ENCODE data around the gene ARPC1B. TPM values are rescaled to one million over a fixed set of nuclear protein-coding genes. Genes with fewer than 3 reads are reported as not detected.
"Not testable (repeated sequence)": the region's sequence is repeated elsewhere in the genome, so short reads cannot be mapped to it uniquely, and the experiment has no call there.

The ARPC1B gene
- total and polyA plus RNA-seq, 2 experiments from 2014 or later = 485 to 599 TPM

- H3K27ac ChIP-seq = no peak overlapping the region
- no peaks in the 10 kb centered on the region for H3K27me3 ChIP-seq (replicated peaks; ENCODE audit: insufficient read depth)
- no peak for TF ChIP-seq EZH2 (IDR thresholded peaks at IDR 0.05; ENCODE audit: insufficient read depth, poor library complexity, severe bottlenecking)
- no peak for TF ChIP-seq EZH2phosphoT487 (IDR thresholded peaks at IDR 0.05; ENCODE audit: insufficient read depth, low read depth)
- H4K20me1 ChIP-seq (ENCODE audit: insufficient read depth) = no peaks in the 10 kb centered on the region
- H3K4me3 ChIP-seq = no peak overlapping the region
- DNase-seq = no peak
- H2AFZ ChIP-seq = no peak overlapping the region
- no peaks in the 10 kb centered on the region for H3K9me2 ChIP-seq (ENCODE audit: insufficient read depth)
- H3K4me1 ChIP-seq (ENCODE audit: insufficient read depth) = no peaks in the 10 kb centered on the region
- peaks cover 3% of the 10 kb centered on the region; the same call in 1 of the 2 replicates for H3K36me3 ChIP-seq (ENCODE audit: low read depth)
- in situ Hi-C loops (cut with MboI) = no loop called here
- peaks cover 16% of the 10 kb centered on the region for H3F3A ChIP-seq (ENCODE audit: insufficient read depth)
- H3K9me3 ChIP-seq (ENCODE audit: low read depth) = no peaks in the 10 kb centered on the region
- no peaks in the 10 kb centered on the region for H3K79me2 ChIP-seq (ENCODE audit: insufficient read depth)
- no peak overlapping the region for H3K4me2 ChIP-seq (ENCODE audit: unreplicated experiment)
- no peak overlapping the region for H3K9ac ChIP-seq
- 94 to 95% methylated on average over 24 of the region's 24 CpGs for WGBS, 2 experiments (ENCODE audit: low coverage in 1 of 2, low lambda C conversion rate in 2 of 2, missing lambda C conversion rate in 2 of 2)
Measured at GRCh38 chr7:99424932-99425730, 50.6 kb downstream of the ARPC1B start.

DNA sequence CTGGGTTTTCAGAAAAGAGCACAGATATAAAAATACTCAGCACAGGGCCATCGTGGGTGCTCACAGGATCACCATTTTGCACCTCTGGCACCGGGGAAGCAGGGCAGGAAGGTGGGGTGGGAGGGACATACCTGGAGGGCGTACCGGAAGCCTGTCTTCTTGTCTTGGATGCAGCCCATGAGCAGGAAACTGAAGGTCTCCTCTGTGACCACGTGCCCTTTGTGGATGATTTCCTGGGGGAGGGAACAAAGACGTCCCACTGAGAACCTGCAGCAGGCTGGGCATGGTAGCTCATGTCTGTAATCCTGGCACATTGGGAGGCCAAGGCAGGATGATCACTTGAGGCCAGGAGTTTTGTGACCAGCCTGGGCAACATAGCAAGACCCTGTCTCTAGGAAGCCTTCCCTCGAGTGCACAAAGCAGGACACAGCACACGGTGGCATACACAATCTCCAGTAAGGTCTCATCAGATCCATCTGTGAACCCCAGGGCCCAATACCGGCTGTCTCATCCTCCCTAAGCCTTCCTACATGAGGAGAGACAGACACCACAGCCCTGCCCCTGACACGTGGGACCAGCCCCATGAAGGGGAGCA is 54.5 kb downstream of the ARPC1B start:
- Histone ChIP-seq H3K4me1 (ENCODE audit: insufficient read depth) (no peaks in the 10 kb centered on the region), H3K4me3 (no peak overlapping the region), H3K27me3 (replicated peaks; ENCODE audit: insufficient read depth) (no peaks in the 10 kb centered on the region), H4K20me1 (ENCODE audit: insufficient read depth) (no peaks in the 10 kb centered on the region), H3K79me2 (ENCODE audit: insufficient read depth) (no peaks in the 10 kb centered on the region), H3K36me3 (ENCODE audit: low read depth) (peaks cover 8% of the 10 kb centered on the region; the same call in 1 of the 2 replicates), H3K9me3 (ENCODE audit: low read depth) (no peaks in the 10 kb centered on the region), H3F3A (ENCODE audit: insufficient read depth) (no peaks in the 10 kb centered on the region), H3K9ac (no peak overlapping the region), H3K4me2 (ENCODE audit: unreplicated experiment) (no peak overlapping the region), H3K9me2 (ENCODE audit: insufficient read depth) (no peaks in the 10 kb centered on the region), H2AFZ (no peak overlapping the region), H3K27ac (no peak overlapping the region)
- TF ChIP-seq EZH2 (IDR thresholded peaks at IDR 0.05; ENCODE audit: insufficient read depth, poor library complexity, severe bottlenecking) = no peak
- no peak for TF ChIP-seq EZH2phosphoT487 (IDR thresholded peaks at IDR 0.05; ENCODE audit: insufficient read depth, low read depth)
- in situ Hi-C loops (cut with MboI) = no loop called here
- no peak for DNase-seq
- WGBS, 2 experiments (ENCODE audit: low coverage in 1 of 2, low lambda C conversion rate in 2 of 2, missing lambda C conversion rate in 2 of 2) = 90% methylated on average over 10 of the region's 10 CpGs

GRCh38 chr7:99429756-99430155 is 55.2 kb downstream of the ARPC1B start:
- Histone ChIP-seq H3K4me3 (no peak overlapping the region), H3K4me1 (ENCODE audit: insufficient read depth) (no peaks in the 10 kb centered on the region), H4K20me1 (ENCODE audit: insufficient read depth) (no peaks in the 10 kb centered on the region), H3F3A (ENCODE audit: insufficient read depth) (no peaks in the 10 kb centered on the region), H3K9ac (no peak overlapping the region), H3K36me3 (ENCODE audit: low read depth) (peaks cover 8% of the 10 kb centered on the region; the same call in 1 of the 2 replicates), H3K4me2 (ENCODE audit: unreplicated experiment) (no peak overlapping the region), H3K9me3 (ENCODE audit: low read depth) (no peaks in the 10 kb centered on the region), H3K79me2 (ENCODE audit: insufficient read depth) (no peaks in the 10 kb centered on the region), H3K27ac (no peak overlapping the region), H3K9me2 (ENCODE audit: insufficient read depth) (no peaks in the 10 kb centered on the region), H3K27me3 (replicated peaks; ENCODE audit: insufficient read depth) (no peaks in the 10 kb centered on the region), H2AFZ (no peak overlapping the region)
- WGBS, 2 experiments (ENCODE audit: low coverage in 1 of 2, low lambda C conversion rate in 2 of 2, missing lambda C conversion rate in 2 of 2) = 91 to 92% methylated on average over 8 of the region's 8 CpGs
- in situ Hi-C loops (cut with MboI) = no loop called here
- TF ChIP-seq EZH2phosphoT487 (IDR thresholded peaks at IDR 0.05; ENCODE audit: insufficient read depth, low read depth) (no peak), EZH2 (IDR thresholded peaks at IDR 0.05; ENCODE audit: insufficient read depth, poor library complexity, severe bottlenecking) (no peak)
- DNase-seq = no peak

DNA sequence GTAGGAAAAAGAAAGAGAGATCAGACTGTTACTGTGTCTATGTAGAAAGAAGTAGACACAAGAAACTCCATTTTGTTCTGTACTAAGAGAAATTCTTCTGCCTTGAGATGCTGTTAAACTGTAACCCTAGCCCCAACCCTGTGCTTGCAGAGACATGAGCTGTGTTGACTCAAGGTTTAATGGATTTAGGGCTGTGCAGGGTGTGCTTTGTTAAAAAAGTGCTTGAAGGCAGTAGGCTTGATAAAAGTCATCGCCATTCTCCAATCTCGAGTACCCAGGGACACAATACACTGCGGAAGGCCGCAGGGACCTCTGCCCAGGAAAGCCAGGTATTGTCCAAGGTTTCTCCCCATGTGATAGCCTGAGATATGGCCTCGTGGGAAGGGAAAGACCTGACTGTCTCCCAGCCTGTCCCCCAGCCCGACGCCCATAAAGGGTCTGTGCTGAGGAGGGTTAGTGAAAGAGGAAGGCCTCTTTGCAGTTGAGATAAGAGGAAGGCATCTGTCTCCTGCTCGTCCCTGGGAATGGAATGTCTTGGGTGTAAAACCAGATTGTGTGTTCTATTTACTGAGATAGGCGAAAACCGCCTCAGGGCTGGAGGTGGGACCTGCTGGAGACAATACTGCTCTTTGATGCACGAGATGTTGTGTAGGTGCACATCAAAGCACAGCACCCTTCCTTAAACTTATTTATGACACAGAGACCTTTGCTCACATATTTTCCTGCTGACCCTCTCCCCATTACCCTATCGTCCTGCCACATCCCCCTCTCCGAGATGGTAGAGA is 57.4 kb downstream of the ARPC1B start:
- peaks cover 11% of the 10 kb centered on the region for H3K79me2 ChIP-seq (ENCODE audit: insufficient read depth)
- H3K27ac ChIP-seq; H3K27me3 ChIP-seq (replicated peaks; ENCODE audit: insufficient read depth); H3K9me3 ChIP-seq (ENCODE audit: low read depth); H3K9me2 ChIP-seq (ENCODE audit: insufficient read depth); H2AFZ ChIP-seq; H3K4me3 ChIP-seq; H3K4me2 ChIP-seq (ENCODE audit: unreplicated experiment); in situ Hi-C loops (cut with MboI); H4K20me1 ChIP-seq (ENCODE audit: insufficient read depth); H3F3A ChIP-seq (ENCODE audit: insufficient read depth); H3K36me3 ChIP-seq (ENCODE audit: low read depth); H3K9ac ChIP-seq; DNase-seq; H3K4me1 ChIP-seq (ENCODE audit: insufficient read depth): not testable (repeated sequence)
- WGBS, 2 experiments (ENCODE audit: low coverage in 1 of 2, low lambda C conversion rate in 2 of 2, missing lambda C conversion rate in 2 of 2) = 89 to 90% methylated on average over 13 of the region's 13 CpGs
